PFSK-1 (cell line): ENCODE results near the gene GPBP1L1.

Source experiments
- FOXP2 ChIP-seq: optimal IDR thresholded peaks from 2 replicates; pipeline ENCODE3; 2011; ENCODE audit warnings: borderline replicate concordance, control low read depth, inconsistent platforms; ENCODE audit not compliant: insufficient read depth; ENCODE audit errors: extremely low read length, extremely low read depth
- POLR2AphosphoS5 ChIP-seq: IDR thresholded peaks from 2 replicates; pipeline ENCODE4 v1.6.1; 2012; ENCODE audit warnings: low read depth, mild to moderate bottlenecking, control low read depth, low read length, moderate library complexity
- REST ChIP-seq, 2 experiments: IDR thresholded peaks; 2 replicates each; pipeline versions ENCODE4 v1.6.1 to v1.8.0; 2011 to 2012; ENCODE audit warnings: low read depth in 2 of 2, low read length in 2 of 2, control low read depth in 1 of 2, inconsistent platforms in 1 of 2, mild to moderate bottlenecking in 1 of 2, moderate library complexity in 1 of 2; ENCODE audit not compliant: insufficient read depth in 1 of 2
- SIN3A ChIP-seq: IDR thresholded peaks from 2 replicates; pipeline ENCODE4 v1.6.1; 2012; ENCODE audit warnings: mild to moderate bottlenecking, low read length, moderate library complexity, borderline replicate concordance; ENCODE audit not compliant: insufficient read depth
- TAF1 ChIP-seq: IDR thresholded peaks from 2 replicates; pipeline ENCODE4 v1.6.1; 2012; ENCODE audit warnings: low read length, control low read depth, borderline replicate concordance; ENCODE audit not compliant: insufficient read depth

GPBP1L1 gene

GRCh38 chr1:45583264-45583665, 103.1 kb downstream of the GPBP1L1 start:
- TF ChIP-seq TAF1 (no peak), SIN3A (no peak), REST (IDR thresholded peaks at IDR 0.05; ENCODE audit: insufficient read depth in 1 of 2, low read depth in 2 of 2, low read length in 2 of 2) (no peak), POLR2AphosphoS5 (no peak), FOXP2 (no peak)
